ENCODE results near the gene SEMA3C.

The SEMA3C gene

DNA sequence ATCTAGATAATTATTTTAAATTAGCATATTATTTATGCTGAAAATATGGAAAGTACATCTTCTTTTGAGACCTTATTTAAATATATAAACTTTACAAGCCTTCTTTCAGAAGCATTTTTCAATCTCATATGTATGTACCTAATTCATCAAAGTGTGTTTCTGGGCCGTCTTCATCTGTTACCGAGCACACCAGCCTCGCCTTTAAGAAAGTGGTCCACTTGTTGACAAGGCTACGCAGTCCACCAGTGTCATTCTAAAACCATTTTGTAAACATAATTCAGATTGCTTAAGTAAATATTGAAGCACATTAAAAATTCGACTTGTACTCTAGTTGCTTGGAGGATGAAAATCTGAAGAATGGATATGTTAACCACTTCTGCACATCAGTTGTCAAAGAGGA lies 116.3 kb downstream of the SEMA3C start:
- Histone ChIP-seq H4K20me1 (ENCODE audit: insufficient read depth, low read length) (no peaks in the 10 kb centered on the region), H3K4me3 (ENCODE audit: low read depth in 1 of 2, low read length in 2 of 2) (no peak overlapping the region), H3K27ac (ENCODE audit: low read length) (no peak overlapping the region), H3K36me3 (ENCODE audit: insufficient read depth, low read length) (no peaks in the 10 kb centered on the region), H2AFZ (ENCODE audit: low read depth, low read length) (no peak overlapping the region), H3K79me2 (ENCODE audit: insufficient read depth, low read length) (no peaks in the 10 kb centered on the region), H3K4me2 (ENCODE audit: insufficient read depth, low read length) (no peak overlapping the region), H3K9me3 (ENCODE audit: insufficient read depth, low read length, severe bottlenecking) (no peaks in the 10 kb centered on the region), H3K9ac (ENCODE audit: low read depth, low read length) (no peak overlapping the region), H3K27me3 (ENCODE audit: insufficient read depth, low read length, poor library complexity) (no peaks in the 10 kb centered on the region), H3K4me1 (ENCODE audit: insufficient read depth, low read length) (no peaks in the 10 kb centered on the region)
- ATAC-seq (ENCODE audit: insufficient read depth, low read depth) (no peak), DNase-seq (no peak)
- no peak for TF ChIP-seq CTCF (IDR thresholded peaks at IDR 0.05; ENCODE audit: borderline replicate concordance, extremely low read depth, low read length, poor library complexity, severe bottlenecking)
- no peak for TF ChIP-seq EZH2 (IDR thresholded peaks at IDR 0.05; ENCODE audit: borderline replicate concordance, low read depth, low read length, severe bottlenecking)

- no peaks in the 10 kb centered on the region for H3K27me3 ChIP-seq (ENCODE audit: insufficient read depth, low read length, poor library complexity)
- H3K4me1 ChIP-seq (ENCODE audit: insufficient read depth, low read length): no peaks in the 10 kb centered on the region
- H2AFZ ChIP-seq (ENCODE audit: low read depth, low read length): no peak overlapping the region
- H3K9ac ChIP-seq (ENCODE audit: low read depth, low read length): no peak overlapping the region
- DNase-seq (no peak), ATAC-seq (ENCODE audit: insufficient read depth, low read depth) (no peak)
- H3K36me3 ChIP-seq (ENCODE audit: insufficient read depth, low read length): no peaks in the 10 kb centered on the region
- H3K79me2 ChIP-seq (ENCODE audit: insufficient read depth, low read length): no peaks in the 10 kb centered on the region
- no peak for TF ChIP-seq CTCF (IDR thresholded peaks at IDR 0.05; ENCODE audit: borderline replicate concordance, extremely low read depth, low read length, poor library complexity, severe bottlenecking)
- no peak for TF ChIP-seq EZH2 (IDR thresholded peaks at IDR 0.05; ENCODE audit: borderline replicate concordance, low read depth, low read length, severe bottlenecking)
- no peak overlapping the region for H3K4me2 ChIP-seq (ENCODE audit: insufficient read depth, low read length)
- H3K27ac ChIP-seq (ENCODE audit: low read length): no peak overlapping the region
- H4K20me1 ChIP-seq (ENCODE audit: insufficient read depth, low read length): no peaks in the 10 kb centered on the region
- no peaks in the 10 kb centered on the region for H3K9me3 ChIP-seq (ENCODE audit: insufficient read depth, low read length, severe bottlenecking)
- no peak overlapping the region for H3K4me3 ChIP-seq (ENCODE audit: low read depth in 1 of 2, low read length in 2 of 2)
Observed at GRCh38 chr7:80794631-80795573, 123.9 kb downstream of the SEMA3C start.

DNA sequence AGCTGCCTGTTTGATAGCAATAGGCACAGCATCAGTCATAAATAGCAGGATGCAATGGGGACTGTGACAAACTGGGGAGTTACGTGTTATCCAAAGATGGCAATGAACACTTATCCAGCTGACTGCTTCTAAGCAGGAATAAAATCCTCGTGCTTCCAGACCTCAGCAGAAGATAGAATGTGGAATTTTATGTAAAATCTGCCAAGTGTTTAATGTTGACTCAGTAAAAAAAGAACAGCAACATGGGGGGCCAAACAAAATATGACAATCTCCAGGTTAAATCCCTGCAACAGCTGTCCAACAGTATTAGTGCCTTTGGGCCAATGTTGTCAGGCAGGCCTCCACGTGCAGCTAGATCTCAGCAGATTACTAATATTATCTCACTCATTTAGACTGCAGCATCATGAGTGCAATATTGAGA lies 127.3 kb downstream of the SEMA3C start:
- no peak for DNase-seq
- H3K27ac ChIP-seq (ENCODE audit: low read length): no peak overlapping the region

More for the DNA sequence above, 127.3 kb downstream of the SEMA3C start:
- H4K20me1 ChIP-seq (ENCODE audit: insufficient read depth, low read length): no peaks in the 10 kb centered on the region
- TF ChIP-seq EZH2 (IDR thresholded peaks at IDR 0.05; ENCODE audit: borderline replicate concordance, low read depth, low read length, severe bottlenecking) (no peak), CTCF (IDR thresholded peaks at IDR 0.05; ENCODE audit: borderline replicate concordance, extremely low read depth, low read length, poor library complexity, severe bottlenecking) (no peak)
- no peak for ATAC-seq (ENCODE audit: insufficient read depth, low read depth)
- H3K36me3 ChIP-seq (ENCODE audit: insufficient read depth, low read length): no peaks in the 10 kb centered on the region
- no peaks in the 10 kb centered on the region for H3K4me1 ChIP-seq (ENCODE audit: insufficient read depth, low read length)
- H3K4me3 ChIP-seq (ENCODE audit: low read depth in 1 of 2, low read length in 2 of 2): no peak overlapping the region
- no peaks in the 10 kb centered on the region for H3K79me2 ChIP-seq (ENCODE audit: insufficient read depth, low read length)
- H3K27me3 ChIP-seq (ENCODE audit: insufficient read depth, low read length, poor library complexity): no peaks in the 10 kb centered on the region
- H3K4me2 ChIP-seq (ENCODE audit: insufficient read depth, low read length): no peak overlapping the region
- H3K9me3 ChIP-seq (ENCODE audit: insufficient read depth, low read length, severe bottlenecking): no peaks in the 10 kb centered on the region
- H3K9ac ChIP-seq (ENCODE audit: low read depth, low read length): no peak overlapping the region
- H2AFZ ChIP-seq (ENCODE audit: low read depth, low read length): no peak overlapping the region
